GM23248 (cell line): Measurements from ENCODE around the gene FRAS1. TPM values are rescaled to one million over a fixed set of nuclear protein-coding genes. Genes with fewer than 3 reads are reported as not detected.

Source experiments
- DNase-seq: peaks from one replicate; pipeline ENCODE4 v3.0.0-alpha.2; 2015
- H2AFZ ChIP-seq: fragments of 200-600 bp; sonication (generic); 2 replicates; pipeline ENCODE4 v1.6.1; 2016; ENCODE audit warnings: antibody characterized with exemption
- H3F3A ChIP-seq: fragments of 200-600 bp; sonication (generic); 2 replicates; pipeline ENCODE4 v1.6.1; 2016; ENCODE audit warnings: mild to moderate bottlenecking, antibody characterized with exemption, mixed run types; ENCODE audit not compliant: insufficient read depth
- H3K27ac ChIP-seq: fragments of 200-600 bp; sonication (generic); 2 replicates; pipeline ENCODE4 v1.5.1; 2016; ENCODE audit warnings: mild to moderate bottlenecking
- H3K27me3 ChIP-seq: fragments of 200-600 bp; sonication (generic); replicated peaks from 2 replicates; pipeline ENCODE4 v1.6.1; 2016; ENCODE audit warnings: mild to moderate bottlenecking; ENCODE audit not compliant: insufficient read depth
- H3K36me3 ChIP-seq: fragments of 200-600 bp; sonication (generic); 2 replicates; pipeline ENCODE4 v1.6.1; 2016; ENCODE audit warnings: low read depth, mild to moderate bottlenecking
- H3K4me1 ChIP-seq: fragments of 200-600 bp; sonication (generic); 2 replicates; pipeline ENCODE4 v1.6.1; 2016; ENCODE audit warnings: mild to moderate bottlenecking; ENCODE audit not compliant: insufficient read depth
- H3K4me2 ChIP-seq: fragments of 200-600 bp; sonication (generic); one replicate; pipeline ENCODE4 v1.6.1; 2016; ENCODE audit warnings: mild to moderate bottlenecking; ENCODE audit not compliant: unreplicated experiment
- H3K4me3 ChIP-seq: fragments of 200-600 bp; sonication (generic); 2 replicates; pipeline ENCODE4 v1.5.1; 2016; ENCODE audit warnings: mild to moderate bottlenecking
- H3K79me2 ChIP-seq: fragments of 200-600 bp; sonication (generic); 2 replicates; pipeline ENCODE4 v1.6.1; 2016; ENCODE audit warnings: mild to moderate bottlenecking; ENCODE audit not compliant: insufficient read depth
- H3K9ac ChIP-seq: fragments of 200-600 bp; sonication (generic); 2 replicates; pipeline ENCODE4 v1.6.1; 2016; ENCODE audit warnings: mild to moderate bottlenecking
- H3K9me2 ChIP-seq: fragments of 200-600 bp; sonication (generic); 2 replicates; pipeline ENCODE4 v1.6.1; 2016; ENCODE audit warnings: mixed run types, mild to moderate bottlenecking, moderate library complexity; ENCODE audit not compliant: insufficient read depth
- H3K9me3 ChIP-seq: fragments of 200-600 bp; sonication (generic); one replicate; pipeline ENCODE4 v1.6.1; 2017; ENCODE audit warnings: low read depth
- H4K20me1 ChIP-seq: fragments of 200-600 bp; sonication (generic); 2 replicates; pipeline ENCODE4 v1.6.0; 2016; ENCODE audit not compliant: insufficient read depth
- EZH2 ChIP-seq: fragments of 200-600 bp; sonication (generic); IDR thresholded peaks from 2 replicates; pipeline ENCODE4 v1.6.1; 2018; ENCODE audit warnings: antibody characterized with exemption, mild to moderate bottlenecking; ENCODE audit not compliant: insufficient read depth, poor library complexity, severe bottlenecking
- EZH2phosphoT487 ChIP-seq: fragments of 200-600 bp; sonication (generic); IDR thresholded peaks from 2 replicates; pipeline ENCODE4 v1.6.1; 2018; ENCODE audit warnings: antibody characterized with exemption, moderate library complexity, mild to moderate bottlenecking, low read depth; ENCODE audit not compliant: insufficient read depth
- WGBS, 2 experiments: methylation state at CpG; one replicate each; pipeline ENCODE4 v1.1.6; 2015 to 2017; ENCODE audit warnings: low lambda C conversion rate in 2 of 2, low coverage in 1 of 2; ENCODE audit errors: missing lambda C conversion rate in 2 of 2; 5-methylcytosine and 5-hydroxymethylcytosine counted together
- in situ Hi-C: fragments of 300-500 bp; cut with MboI; formaldehyde crosslinking; loops from 2 replicates; pipeline ENCODE4 v1.15.0; 2020
- polyA plus RNA-seq: library from polyadenylated mRNA; unstranded; fragments of >200 nt; fragmentation: Nextera tagmentation; extraction: Ambion mirVana; gene quantifications from 2 replicates; pipeline ENCODE4 v1.2.1, GENCODE V29; 2016
- total RNA-seq: library from RNA; depleted of rRNA; stranded (reverse); fragments of >200 nt; shearing (Covaris generic); gene quantifications from 2 replicates; pipeline ENCODE4 v1.2.3, GENCODE V29; 2014

The FRAS1 gene
- total and polyA plus RNA-seq, 2 experiments from 2014 or later = 6.5 to 19.8 TPM

GRCh38 chr4:78520808-78521226 is 463.7 kb downstream of the FRAS1 start:
- in situ Hi-C loops = loop anchor here (25.0 kb wide), 1 partner anchor 559 kb away; no protein-coding TSS in a partner anchor
- H3K4me2 ChIP-seq = peak overlapping the region; percentile 52
- no peak overlapping the region for H3K4me3 ChIP-seq
- H3K9me2 ChIP-seq = no peaks in the 10 kb centered on the region
- 6 to 9% methylated on average over 3 of the region's 3 CpGs for WGBS, 2 experiments
- no peaks in the 10 kb centered on the region for H4K20me1 ChIP-seq
- no peaks in the 10 kb centered on the region for H3K27me3 ChIP-seq
- H3K9me3 ChIP-seq = no peaks in the 10 kb centered on the region
- peak overlapping the region; percentile 44 for H2AFZ ChIP-seq
- peaks cover 11% of the 10 kb centered on the region for H3K4me1 ChIP-seq
- H3K36me3 ChIP-seq = peaks cover 7% of the 10 kb centered on the region; the same call in 1 of the 2 replicates
- TF ChIP-seq EZH2phosphoT487 (no peak), EZH2 (no peak)
- peaks cover 15% of the 10 kb centered on the region; the same call in 1 of the 2 replicates for H3F3A ChIP-seq
- no peaks in the 10 kb centered on the region for H3K79me2 ChIP-seq
- DNase-seq = peak; percentile 52
- H3K27ac ChIP-seq = 0 out of 2 replicates have a peak overlapping the region, but pooled peaks have one; percentile 7
- 0 out of 2 replicates have a peak overlapping the region, but pooled peaks have one; percentile 5 for H3K9ac ChIP-seq

DNA sequence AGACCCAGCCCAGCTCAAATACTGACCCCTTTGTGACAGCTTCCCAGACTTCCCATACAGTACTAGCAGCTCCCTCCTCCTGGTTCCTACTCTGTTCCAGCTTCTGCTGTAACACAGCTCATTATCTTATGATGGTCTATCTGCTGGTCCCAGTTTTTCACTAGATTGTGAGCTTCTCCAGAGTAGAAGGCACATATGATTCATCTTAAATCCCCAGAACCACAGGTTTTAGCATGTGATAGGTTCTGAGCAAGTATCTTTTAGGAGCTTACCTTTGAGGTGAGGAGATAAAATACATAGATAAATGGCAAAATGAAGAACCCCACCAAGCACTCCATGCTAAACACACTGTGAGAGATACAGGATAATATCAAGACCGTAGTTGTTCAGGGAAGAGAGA is 466.9 kb downstream of the FRAS1 start:
- Histone ChIP-seq H3K9me2 (no peaks in the 10 kb centered on the region), H3K4me3 (no peak overlapping the region), H3K79me2 (no peaks in the 10 kb centered on the region), H3K27me3 (no peaks in the 10 kb centered on the region), H3K27ac (no peak overlapping the region), H3K9me3 (no peaks in the 10 kb centered on the region), H3K4me1 (peaks cover 30% of the 10 kb centered on the region), H3K36me3 (peaks cover 5% of the 10 kb centered on the region; the same call in 1 of the 2 replicates), H2AFZ (no peak overlapping the region), H3K9ac (no peak overlapping the region), H4K20me1 (no peaks in the 10 kb centered on the region), H3F3A (peaks cover 34% of the 10 kb centered on the region), H3K4me2 (no peak overlapping the region)
- 55 to 63% methylated on average over 1 of the region's 1 CpG for WGBS, 2 experiments
- in situ Hi-C loops = loop anchor here (25.0 kb wide), 1 partner anchor 562 kb away; no protein-coding TSS in a partner anchor
- TF ChIP-seq EZH2 (no peak), EZH2phosphoT487 (no peak)
- no peak for DNase-seq

DNA sequence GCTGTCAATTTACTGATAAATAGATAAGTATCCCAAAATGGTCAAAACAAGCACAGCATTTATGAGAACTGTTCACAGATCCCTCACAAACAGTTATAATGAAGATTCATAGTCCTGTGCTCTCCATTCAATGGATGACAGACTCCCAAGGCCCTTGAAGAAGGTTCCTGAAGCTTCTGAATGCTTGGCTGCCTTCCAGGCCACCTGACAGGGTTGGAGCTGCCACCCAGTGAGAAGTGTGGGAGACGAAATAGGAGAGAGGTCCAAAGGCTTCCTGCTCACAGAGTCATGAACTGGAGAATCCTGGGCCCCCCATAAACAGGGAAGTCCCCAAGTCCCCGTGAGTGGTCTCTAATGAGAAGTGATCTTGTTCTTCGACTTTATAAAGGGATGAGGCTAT is 468.4 kb downstream of the FRAS1 start:
- H3K79me2 ChIP-seq = no peaks in the 10 kb centered on the region
- TF ChIP-seq EZH2phosphoT487 = no peak
- TF ChIP-seq EZH2 = no peak
- H2AFZ ChIP-seq = no peak overlapping the region
- peaks cover 5% of the 10 kb centered on the region; the same call in 1 of the 2 replicates for H3K36me3 ChIP-seq
- in situ Hi-C loops = no loop called here
- H3K27me3 ChIP-seq = no peaks in the 10 kb centered on the region
- no peaks in the 10 kb centered on the region for H3K9me3 ChIP-seq
- H3K27ac ChIP-seq = no peak overlapping the region
- peaks cover 38% of the 10 kb centered on the region for H3K4me1 ChIP-seq
- WGBS, 2 experiments = 84 to 90% methylated on average over 3 of the region's 3 CpGs
- H3K9ac ChIP-seq = no peak overlapping the region
- no peak overlapping the region for H3K4me3 ChIP-seq
- no peaks in the 10 kb centered on the region for H3K9me2 ChIP-seq
- H3K4me2 ChIP-seq = no peak overlapping the region
- no peak for DNase-seq
- peaks cover 37% of the 10 kb centered on the region for H3F3A ChIP-seq
- H4K20me1 ChIP-seq = no peaks in the 10 kb centered on the region

DNA sequence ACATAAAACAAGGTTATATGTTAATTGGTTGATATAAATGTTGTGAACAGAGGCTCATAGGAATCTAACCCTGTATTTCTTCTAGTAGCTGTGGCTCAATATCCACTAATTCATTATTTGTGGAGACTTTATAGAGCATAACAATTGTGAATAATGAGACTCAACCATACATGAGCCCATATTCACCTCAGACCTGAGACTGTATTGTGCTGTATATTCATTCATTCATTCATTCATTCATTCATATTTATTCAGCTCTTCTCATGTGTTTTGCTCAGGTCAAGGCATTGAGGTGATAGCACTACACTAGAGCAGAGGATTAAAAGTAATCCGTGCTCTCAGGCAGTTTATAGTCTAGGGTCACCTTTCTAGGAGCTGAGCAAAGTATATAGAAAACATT is 470.0 kb downstream of the FRAS1 start:
- Histone ChIP-seq H3K4me1 (peaks cover 31% of the 10 kb centered on the region), H3F3A (peaks cover 27% of the 10 kb centered on the region), H4K20me1 (no peaks in the 10 kb centered on the region), H2AFZ (no peak overlapping the region), H3K9ac (no peak overlapping the region), H3K27me3 (no peaks in the 10 kb centered on the region), H3K4me3 (no peak overlapping the region), H3K27ac (no peak overlapping the region), H3K36me3 (0 out of 2 replicates have a peak, but pooled peaks cover 1% of the 10 kb centered on the region), H3K79me2 (no peaks in the 10 kb centered on the region), H3K9me2 (no peaks in the 10 kb centered on the region), H3K4me2 (no peak overlapping the region), H3K9me3 (no peaks in the 10 kb centered on the region)
- 96 to 98% methylated on average over 1 of the region's 1 CpG for WGBS, 2 experiments
- in situ Hi-C loops = no loop called here
- no peak for DNase-seq
- TF ChIP-seq EZH2 = no peak
- TF ChIP-seq EZH2phosphoT487 = no peak

DNA sequence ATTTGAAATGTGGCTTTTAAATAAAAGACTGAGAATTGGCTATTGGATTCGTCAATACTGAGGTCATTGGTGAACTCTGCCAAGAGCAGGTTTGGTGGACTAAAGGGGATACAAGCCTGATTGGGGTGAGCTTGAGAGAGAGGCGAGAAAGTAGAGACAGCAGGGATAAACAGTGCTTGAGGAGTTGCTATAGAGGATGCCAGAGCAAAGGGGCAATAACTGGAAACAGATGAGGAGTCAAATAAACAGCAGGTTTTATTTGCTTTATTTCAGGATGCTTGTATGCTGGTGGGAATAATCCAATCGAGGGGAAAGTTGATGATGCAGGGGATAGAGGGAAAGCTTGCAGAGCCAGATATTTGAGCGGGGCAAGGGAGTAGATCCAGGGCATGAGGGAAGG is 470.4 kb downstream of the FRAS1 start:
- WGBS, 2 experiments = 55 to 61% methylated on average over 4 of the region's 4 CpGs
- H3K79me2 ChIP-seq = no peaks in the 10 kb centered on the region

More for the DNA sequence above, 470.4 kb downstream of the FRAS1 start:
- H3K4me1 ChIP-seq = peaks cover 31% of the 10 kb centered on the region
- H3K9me3 ChIP-seq = no peaks in the 10 kb centered on the region
- H4K20me1 ChIP-seq = no peaks in the 10 kb centered on the region
- peaks cover 27% of the 10 kb centered on the region for H3F3A ChIP-seq
- TF ChIP-seq EZH2 = no peak
- no peak for TF ChIP-seq EZH2phosphoT487
- no peaks in the 10 kb centered on the region for H3K9me2 ChIP-seq
- no peaks in the 10 kb centered on the region for H3K36me3 ChIP-seq
- no peaks in the 10 kb centered on the region for H3K27me3 ChIP-seq
- no peak overlapping the region for H2AFZ ChIP-seq
- in situ Hi-C loops = no loop called here
- no peak overlapping the region for H3K27ac ChIP-seq
- no peak overlapping the region for H3K9ac ChIP-seq
- no peak overlapping the region for H3K4me2 ChIP-seq
- H3K4me3 ChIP-seq = no peak overlapping the region
- no peak for DNase-seq
